Measurements from ENCODE around the gene GNAL. TPM values are rescaled to one million over a fixed set of nuclear protein-coding genes. Genes with fewer than 3 reads are reported as not detected.

The GNAL gene
- total RNA-seq, 4 donors from 2014 or later = 13.3 to 22.0 (median 19.9) TPM

- TF ChIP-seq POLR2AphosphoS5 (IDR thresholded peaks at IDR 0.05) = no peak
- TF ChIP-seq POLR2A (IDR thresholded peaks at IDR 0.05; ENCODE audit: low read depth) = no peak
- no peak for TF ChIP-seq EP300 (IDR thresholded peaks at IDR 0.05)
- no peak for TF ChIP-seq CTCF (IDR thresholded peaks at IDR 0.05)
- Histone ChIP-seq H3K27me3 (no peaks in the 10 kb centered on the region), H3K36me3 (no peaks in the 10 kb centered on the region), H3K4me1 (no peaks in the 10 kb centered on the region), H3K9me3 (no peaks in the 10 kb centered on the region), H3K27ac (replicated peaks in 1 of 4) (no peak overlapping the region), H3K4me3 (no peak overlapping the region)
- WGBS = 98% methylated on average over 7 of the region's 7 CpGs
- no peak for DNase-seq (ENCODE audit: extremely low spot score)
- intact Hi-C loops (cut with DNase I) = no loop called here
These were observed 30.6 kb downstream of the GNAL start for GRCh38 chr18:11719621-11720020.

GRCh38 chr18:11721720-11722119 lies 32.7 kb downstream of the GNAL start:
- intact Hi-C loops (cut with DNase I) = no loop called here
- no peaks in the 10 kb centered on the region for H3K4me1 ChIP-seq
- DNase-seq (ENCODE audit: extremely low spot score) = no peak
- no peaks in the 10 kb centered on the region for H3K36me3 ChIP-seq
- no peak overlapping the region for H3K27ac ChIP-seq (replicated peaks in 1 of 4)
- WGBS = 67% methylated on average over 3 of the region's 3 CpGs
- H3K27me3 ChIP-seq = no peaks in the 10 kb centered on the region
- no peak overlapping the region for H3K4me3 ChIP-seq
- H3K9me3 ChIP-seq = no peaks in the 10 kb centered on the region
- no peak for TF ChIP-seq CTCF (IDR thresholded peaks at IDR 0.05)
- TF ChIP-seq POLR2AphosphoS5 (IDR thresholded peaks at IDR 0.05) = no peak
- no peak for TF ChIP-seq POLR2A (IDR thresholded peaks at IDR 0.05; ENCODE audit: low read depth)
- no peak for TF ChIP-seq EP300 (IDR thresholded peaks at IDR 0.05)

- intact Hi-C loops (cut with DNase I) = no loop called here
These were observed 35.7 kb downstream of the GNAL start for GRCh38 chr18:11724781-11725180.

GRCh38 chr18:11726556-11726955 lies 37.5 kb downstream of the GNAL start:
- TF ChIP-seq EP300 (IDR thresholded peaks at IDR 0.05) (no peak), POLR2AphosphoS5 (IDR thresholded peaks at IDR 0.05) (no peak)
- DNase-seq (ENCODE audit: extremely low spot score) = no peak
- Histone ChIP-seq H3K27ac (replicated peaks in 1 of 4) (no peak overlapping the region), H3K9me3 (no peaks in the 10 kb centered on the region), H3K27me3 (no peaks in the 10 kb centered on the region), H3K4me1 (no peaks in the 10 kb centered on the region), H3K4me3 (no peak overlapping the region), H3K36me3 (no peaks in the 10 kb centered on the region)
- WGBS = 70% methylated on average over 2 of the region's 2 CpGs
- intact Hi-C loops (cut with DNase I) = no loop called here

More at GRCh38 chr18:11724781-11725180, 35.7 kb downstream of the GNAL start:
- Histone ChIP-seq H3K4me1 (no peaks in the 10 kb centered on the region), H3K36me3 (no peaks in the 10 kb centered on the region), H3K27me3 (no peaks in the 10 kb centered on the region), H3K4me3 (no peak overlapping the region), H3K27ac (replicated peaks in 1 of 4) (no peak overlapping the region), H3K9me3 (no peaks in the 10 kb centered on the region)
- DNase-seq (ENCODE audit: extremely low spot score) = no peak
- WGBS = 95% methylated on average over 4 of the region's 5 CpGs
- TF ChIP-seq POLR2AphosphoS5 (IDR thresholded peaks at IDR 0.05) = no peak
- TF ChIP-seq POLR2A (IDR thresholded peaks at IDR 0.05; ENCODE audit: low read depth) = no peak
- TF ChIP-seq EP300 (IDR thresholded peaks at IDR 0.05) = no peak
- no peak for TF ChIP-seq CTCF (IDR thresholded peaks at IDR 0.05)

- intact Hi-C loops (cut with DNase I) = no loop called here
- 52% methylated on average over 1 of the region's 1 CpG for WGBS
- no peak for DNase-seq (ENCODE audit: extremely low spot score)
- Histone ChIP-seq H3K36me3 (no peaks in the 10 kb centered on the region), H3K4me1 (peaks cover 0 to 6% (median 6%) of the 10 kb centered on the region in 4 donors), H3K27ac (replicated peaks in 1 of 4) (no peak overlapping the region), H3K27me3 (no peaks in the 10 kb centered on the region), H3K4me3 (no peak overlapping the region), H3K9me3 (no peaks in the 10 kb centered on the region)
- no peak for TF ChIP-seq EP300 (IDR thresholded peaks at IDR 0.05)
- TF ChIP-seq POLR2A (IDR thresholded peaks at IDR 0.05; ENCODE audit: low read depth) = no peak
- no peak for TF ChIP-seq POLR2AphosphoS5 (IDR thresholded peaks at IDR 0.05)
- TF ChIP-seq CTCF (IDR thresholded peaks at IDR 0.05) = no peak
These were observed 39.2 kb downstream of the GNAL start for GRCh38 chr18:11728249-11728648.
